ENCODE results near the gene SOX1.

Gene SOX1

DNA sequence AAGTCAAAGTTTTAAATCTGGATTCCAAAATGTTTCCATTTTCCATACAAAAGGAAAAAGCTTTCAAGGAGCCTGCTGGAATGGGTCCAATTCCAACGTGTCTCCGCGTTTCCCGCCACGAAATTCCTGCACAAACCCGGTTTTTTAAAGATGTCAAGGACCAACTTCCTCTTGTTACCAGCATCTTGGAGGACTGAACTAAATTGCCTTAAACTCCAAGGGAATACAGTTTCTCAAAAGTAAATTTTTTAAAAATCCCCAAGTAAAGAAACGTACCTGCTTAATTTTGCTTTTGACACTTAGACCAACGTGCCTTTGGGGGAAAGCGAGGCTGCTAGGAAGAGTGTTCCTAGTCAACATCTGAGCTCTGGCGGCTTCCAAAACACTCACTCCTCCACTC lies 12.3 kb upstream of the SOX1 start:
- POLR2A ChIA-PET: no interaction called here
- TF ChIP-seq, protein P1, sequence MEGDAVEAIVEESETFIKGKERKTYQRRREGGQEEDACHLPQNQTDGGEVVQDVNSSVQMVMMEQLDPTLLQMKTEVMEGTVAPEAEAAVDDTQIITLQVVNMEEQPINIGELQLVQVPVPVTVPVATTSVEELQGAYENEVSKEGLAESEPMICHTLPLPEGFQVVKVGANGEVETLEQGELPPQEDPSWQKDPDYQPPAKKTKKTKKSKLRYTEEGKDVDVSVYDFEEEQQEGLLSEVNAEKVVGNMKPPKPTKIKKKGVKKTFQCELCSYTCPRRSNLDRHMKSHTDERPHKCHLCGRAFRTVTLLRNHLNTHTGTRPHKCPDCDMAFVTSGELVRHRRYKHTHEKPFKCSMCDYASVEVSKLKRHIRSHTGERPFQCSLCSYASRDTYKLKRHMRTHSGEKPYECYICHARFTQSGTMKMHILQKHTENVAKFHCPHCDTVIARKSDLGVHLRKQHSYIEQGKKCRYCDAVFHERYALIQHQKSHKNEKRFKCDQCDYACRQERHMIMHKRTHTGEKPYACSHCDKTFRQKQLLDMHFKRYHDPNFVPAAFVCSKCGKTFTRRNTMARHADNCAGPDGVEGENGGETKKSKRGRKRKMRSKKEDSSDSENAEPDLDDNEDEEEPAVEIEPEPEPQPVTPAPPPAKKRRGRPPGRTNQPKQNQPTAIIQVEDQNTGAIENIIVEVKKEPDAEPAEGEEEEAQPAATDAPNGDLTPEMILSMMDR (IDR thresholded peaks at IDR 0.05; ENCODE audit: control extremely low read depth, extremely low read depth, low read depth, missing control alignments): no peak
- no peak for DNase-seq (ENCODE audit: extremely low spot score)
- CTCF ChIA-PET: no interaction called here

DNA sequence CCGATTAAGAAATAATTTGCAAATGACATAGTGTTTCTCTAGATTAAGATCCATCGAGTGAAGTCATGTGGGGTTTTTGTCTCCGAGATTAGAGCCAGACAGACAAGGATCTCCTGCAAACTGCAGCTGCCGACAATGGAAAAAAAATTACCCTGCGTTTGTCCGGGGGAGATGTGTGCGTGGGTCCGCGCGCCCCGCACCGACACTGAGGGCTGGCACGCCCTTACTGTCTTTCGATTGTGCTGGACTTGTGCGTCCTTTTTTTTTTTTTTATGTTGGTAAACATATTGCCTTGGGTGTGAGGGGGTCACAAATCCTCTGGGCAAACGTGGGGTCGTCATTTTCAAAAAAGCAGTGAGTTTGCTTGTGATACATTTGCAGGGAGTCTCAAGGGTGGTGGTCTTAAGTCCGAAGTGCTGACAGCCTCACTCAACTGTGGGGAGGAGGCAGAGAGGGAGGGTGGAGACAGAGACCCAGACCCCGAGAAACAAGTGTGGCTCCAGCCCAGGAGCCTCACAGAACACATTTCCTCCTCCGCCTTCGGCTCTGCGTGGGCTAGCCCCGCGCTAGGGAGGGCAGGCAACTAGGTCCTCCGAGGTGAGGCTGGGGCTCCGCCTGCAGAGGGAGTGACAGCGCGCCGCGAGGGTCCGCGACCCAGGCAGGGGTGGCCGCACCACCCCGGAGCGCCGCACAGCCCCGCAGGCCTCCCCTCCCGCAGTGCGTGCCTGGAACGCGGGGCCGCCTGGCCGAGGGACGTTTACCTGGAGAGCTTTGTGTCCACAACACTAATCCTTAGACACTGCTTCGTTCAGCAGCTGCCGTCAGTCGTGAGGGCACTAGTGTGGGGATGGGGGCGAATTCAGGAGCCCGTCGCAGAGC lies 11.7 kb upstream of the SOX1 start:
- POLR2A ChIA-PET: no interaction called here
- DNase-seq (ENCODE audit: extremely low spot score): no peak
- CTCF ChIA-PET: no interaction called here
- TF ChIP-seq, protein P1 (IDR thresholded peaks at IDR 0.05; ENCODE audit: control extremely low read depth, extremely low read depth, low read depth, missing control alignments): no peak

DNA sequence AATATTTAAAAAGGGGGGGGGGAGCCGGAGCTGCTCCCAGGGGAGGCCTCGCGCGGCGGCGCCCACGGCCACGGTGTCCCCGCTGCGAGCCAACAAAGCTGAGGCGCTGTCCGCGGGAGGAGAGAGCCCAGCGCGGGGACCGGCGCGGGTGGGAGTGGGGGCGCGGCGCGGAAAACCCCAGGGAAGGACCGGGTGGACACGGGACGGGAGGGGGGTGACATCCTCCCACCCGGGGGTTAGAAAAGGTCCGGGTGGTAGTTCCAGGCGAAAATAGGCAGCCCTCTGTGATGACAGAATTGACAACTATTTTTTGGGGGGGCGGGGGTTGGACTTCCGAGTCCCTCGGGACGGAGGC lies 11.1 kb upstream of the SOX1 start:
- ChIA-PET CTCF (no interaction called here), POLR2A (no interaction called here)
- DNase-seq (ENCODE audit: extremely low spot score): no peak
- TF ChIP-seq, protein P1 (IDR thresholded peaks at IDR 0.05; ENCODE audit: control extremely low read depth, extremely low read depth, low read depth, missing control alignments): no peak

DNA sequence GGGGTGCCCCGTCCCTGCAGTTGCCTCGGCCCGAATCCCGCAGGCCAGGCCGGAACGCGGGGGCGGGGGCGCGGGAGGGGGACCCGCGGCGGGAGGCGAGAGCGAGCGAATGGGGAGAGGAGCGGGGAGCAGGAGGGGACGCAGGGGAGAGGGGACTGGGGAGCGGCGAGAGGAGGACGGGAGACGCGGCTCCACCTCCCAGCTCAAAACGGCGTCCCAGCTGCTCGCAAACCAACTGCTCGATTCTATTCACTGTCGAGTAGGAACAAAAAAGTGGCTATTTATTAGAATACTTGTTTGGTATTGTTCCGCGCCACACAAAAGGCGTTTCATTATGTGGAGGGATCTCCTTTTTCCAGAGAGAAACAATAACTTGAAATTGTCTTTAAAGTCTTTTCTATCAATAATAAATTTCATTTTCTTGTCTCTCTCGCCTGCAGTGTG lies 10.6 kb upstream of the SOX1 start:
- CTCF ChIA-PET: no interaction called here
- POLR2A ChIA-PET: no interaction called here
- TF ChIP-seq, protein P1 (IDR thresholded peaks at IDR 0.05; ENCODE audit: control extremely low read depth, extremely low read depth, low read depth, missing control alignments): no peak
- no peak for DNase-seq (ENCODE audit: extremely low spot score)

DNA sequence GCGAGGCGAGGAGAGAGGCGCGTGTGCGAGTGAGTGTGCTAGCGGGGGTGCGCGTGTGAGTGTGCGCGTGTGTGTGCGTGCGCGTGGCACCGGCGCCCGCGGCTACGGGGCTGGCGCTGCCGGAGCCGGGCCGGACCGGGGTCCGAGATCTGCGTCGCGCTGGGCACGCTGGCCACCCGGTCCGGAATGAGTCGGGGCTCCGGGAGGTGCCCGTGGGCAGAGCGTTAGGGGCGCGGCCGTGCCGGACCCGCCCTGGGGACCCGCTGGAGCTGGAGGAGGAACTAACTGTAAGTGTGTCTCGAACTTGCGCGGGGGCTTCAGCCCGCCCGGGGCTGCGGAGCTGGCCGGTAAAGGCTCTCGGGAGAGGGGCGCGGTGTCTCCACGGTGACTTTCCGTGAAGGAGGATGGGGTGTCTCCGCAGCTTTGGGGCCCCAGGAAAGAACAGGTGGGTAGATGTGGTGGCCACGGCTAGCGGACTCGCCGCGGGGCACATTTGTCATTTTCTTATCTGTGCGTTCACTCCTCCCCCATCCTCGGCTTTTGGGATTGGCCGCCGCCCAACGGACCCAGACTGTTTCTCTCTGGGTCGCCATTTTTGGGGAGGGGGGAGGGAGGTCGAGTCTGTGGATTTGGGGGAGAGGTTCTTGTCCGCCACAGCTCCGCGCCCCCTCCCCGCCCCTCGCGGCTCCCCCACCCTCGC lies 10.1 kb upstream of the SOX1 start:
- TF ChIP-seq, protein P1 (IDR thresholded peaks at IDR 0.05; ENCODE audit: control extremely low read depth, extremely low read depth, low read depth, missing control alignments): no peak
- ChIA-PET CTCF (no interaction called here), POLR2A (no interaction called here)
- no peak for DNase-seq (ENCODE audit: extremely low spot score)

DNA sequence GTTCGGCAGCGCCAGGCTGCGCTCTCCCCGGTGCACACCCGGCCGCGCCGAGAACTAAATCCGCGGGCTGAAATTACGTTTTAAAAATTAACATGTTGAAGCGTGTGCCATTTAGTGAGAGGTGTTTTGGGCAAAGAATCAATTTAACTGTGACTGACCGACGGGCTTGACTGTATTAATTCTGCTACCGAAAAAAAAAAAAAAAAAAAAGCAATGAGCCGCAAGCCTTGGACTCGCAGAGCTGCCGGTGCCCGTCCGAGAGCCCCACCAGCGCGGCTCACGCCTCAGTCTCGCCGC lies 9.6 kb upstream of the SOX1 start:
- TF ChIP-seq, protein P1 (IDR thresholded peaks at IDR 0.05; ENCODE audit: control extremely low read depth, extremely low read depth, low read depth, missing control alignments): no peak
- CTCF ChIA-PET: no interaction called here
- POLR2A ChIA-PET: no interaction called here
- no peak for DNase-seq (ENCODE audit: extremely low spot score)
